VCaP (cell line): Measurements from ENCODE around the gene GSK3A.

Experiments
- H3K27ac ChIP-seq: fragments of 450-650 bp; 2 replicates; pipeline ENCODE4 v1.5.1; 2017
- TF ChIP-seq, protein P1 (sequence below): fragments of 450-650 bp; conservative IDR thresholded peaks from 2 replicates; pipeline ENCODE4 v1.5.1; 2017; ENCODE audit warnings: mild to moderate bottlenecking, moderate library complexity

The GSK3A gene

DNA sequence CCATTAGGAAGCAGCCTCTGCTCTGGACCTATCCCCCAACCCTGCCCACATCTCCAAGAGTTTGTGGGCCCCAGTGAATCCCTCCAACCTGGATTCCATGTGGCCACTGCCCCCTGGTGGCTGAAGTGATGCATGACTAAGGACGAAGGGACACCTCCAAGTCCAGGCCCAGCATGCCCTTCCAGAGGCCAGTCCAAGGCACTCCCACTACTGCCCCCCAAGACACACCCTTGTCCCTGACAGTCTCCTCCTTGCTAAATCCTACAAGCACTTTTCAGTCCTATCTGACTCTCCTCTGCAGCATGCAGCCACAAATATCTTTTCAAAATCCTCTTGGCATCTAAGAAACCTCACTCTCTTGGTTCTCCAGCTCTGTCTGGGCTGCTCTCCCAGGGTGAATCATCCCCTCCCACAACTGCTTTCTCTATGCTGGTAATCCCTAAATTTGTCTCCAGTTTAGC lies 58.0 kb downstream of the GSK3A start:
- TF ChIP-seq, protein P1, sequence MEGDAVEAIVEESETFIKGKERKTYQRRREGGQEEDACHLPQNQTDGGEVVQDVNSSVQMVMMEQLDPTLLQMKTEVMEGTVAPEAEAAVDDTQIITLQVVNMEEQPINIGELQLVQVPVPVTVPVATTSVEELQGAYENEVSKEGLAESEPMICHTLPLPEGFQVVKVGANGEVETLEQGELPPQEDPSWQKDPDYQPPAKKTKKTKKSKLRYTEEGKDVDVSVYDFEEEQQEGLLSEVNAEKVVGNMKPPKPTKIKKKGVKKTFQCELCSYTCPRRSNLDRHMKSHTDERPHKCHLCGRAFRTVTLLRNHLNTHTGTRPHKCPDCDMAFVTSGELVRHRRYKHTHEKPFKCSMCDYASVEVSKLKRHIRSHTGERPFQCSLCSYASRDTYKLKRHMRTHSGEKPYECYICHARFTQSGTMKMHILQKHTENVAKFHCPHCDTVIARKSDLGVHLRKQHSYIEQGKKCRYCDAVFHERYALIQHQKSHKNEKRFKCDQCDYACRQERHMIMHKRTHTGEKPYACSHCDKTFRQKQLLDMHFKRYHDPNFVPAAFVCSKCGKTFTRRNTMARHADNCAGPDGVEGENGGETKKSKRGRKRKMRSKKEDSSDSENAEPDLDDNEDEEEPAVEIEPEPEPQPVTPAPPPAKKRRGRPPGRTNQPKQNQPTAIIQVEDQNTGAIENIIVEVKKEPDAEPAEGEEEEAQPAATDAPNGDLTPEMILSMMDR = peak; percentile 86
- H3K27ac ChIP-seq = no peak overlapping the region
